H1 (cell line): ENCODE results near the gene IGLON5. TPM values are rescaled to one million over a fixed set of nuclear protein-coding genes. Genes with fewer than 3 reads are reported as not detected.

Experiments used
- ASH2L ChIP-seq: fragments of 200-600, 300-600 bp; sonication (generic); IDR thresholded peaks from one replicate; pipeline ENCODE4 v1.7.1; 2017; ENCODE audit warnings: low read length
- PHF8 ChIP-seq: fragments of 200-600 bp; sonication (generic); conservative IDR thresholded peaks from 2 replicates; pipeline ENCODE4 v1.7.1; 2012; ENCODE audit warnings: low read depth, mild to moderate bottlenecking, inconsistent platforms, low read length, moderate library complexity
- RBBP5 ChIP-seq: IDR thresholded peaks from 2 replicates; pipeline ENCODE4 v1.7.1; 2012; ENCODE audit warnings: low read depth, mild to moderate bottlenecking, inconsistent platforms, low read length, moderate library complexity, borderline replicate concordance
- SIN3A ChIP-seq, 2 experiments: IDR thresholded peaks in 1 of 2; conservative IDR thresholded peaks in 1 of 2; 2 replicates each; pipeline ENCODE4 v1.6.1; 2011 to 2012; ENCODE audit warnings: low read length in 2 of 2, improper control_type of control experiment in 1 of 2, low read depth in 1 of 2, mild to moderate bottlenecking in 1 of 2
- TBP ChIP-seq: IDR thresholded peaks from 2 replicates; pipeline ENCODE4 v1.6.1; 2011; ENCODE audit warnings: low read depth, low read length, improper control_type of control experiment
- polyA plus RNA-seq, 7 experiments: library from polyadenylated mRNA; depleted of rRNA in 3 of 7; stranded (reverse) in 5 of 7; unstranded in 2 of 7; fragments of >200 nt in 5 of 7; fragments of 200-250 nt in 2 of 7; gene quantifications; 1 replicate in 5 of 7; 2 replicates in 1 of 7; 4 replicates in 1 of 7; pipeline versions ENCODE4 v1.2.1 to v1.2.3, GENCODE V29; 2011 to 2013; ENCODE audit warnings: missing spikeins in 2 of 7, mixed read lengths in 2 of 7
- total RNA-seq: library from RNA; stranded (reverse); fragmentation: NEBNext Ultra II Directional; extraction: Animal tissue kit (Norgen Biotek cat#: 25700); gene quantifications from 2 replicates; pipeline ENCODE4 v1.2.1, GENCODE V29; 2021

IGLON5 gene
- total and polyA plus RNA-seq, 2 of the 8 experiments (the other 6 are each of a cell fraction or from before 2014, with no cell fraction given), result 31.8 to 34.6 TPM

- TF ChIP-seq RBBP5 (peak; percentile 53; the same call in 1 of the 2 replicates), PHF8 (peak; percentile 65), ASH2L (peak; percentile 64), SIN3A (conservative IDR thresholded peaks at IDR 0.05 in 1 of 2, IDR thresholded peaks at IDR 0.05 in 1 of 2; ENCODE audit: low read depth in 1 of 2, low read length in 2 of 2) (peak in 1 of 2 experiments; percentile 30; a peak in 1 of 4 replicates), TBP (peak; percentile 54; the same call in 1 of the 2 replicates)
- TF ChIP-seq, all 59 proteins: peak for 11
Measured at GRCh38 chr19:51367565-51368365, 56.3 kb downstream of the IGLON5 start (continued).
